Activated CD8-positive, alpha-beta memory T cell treated with anti-CD3 and anti-CD28 coated beads, Interleukin-2, amount 50 U/mL, for 1 hour (primary cell): Measurements from ENCODE around the gene ADSS1.

Experiments
- DNase-seq: peaks from one replicate; pipeline ENCODE4 v3.0.0-alpha.2; 2020; ENCODE audit errors: extremely low read depth

The ADSS1 gene

GRCh38 chr14:104723651-104724406 is at the start of gene ADSS1:
TSS of gene ADSS1 (plus strand) at chr14:104724229. CDS start at chr14:104724271, 42 bp downstream.
- DNase-seq = no peak

GRCh38 chr14:104675447-104675846 is 48.6 kb upstream of the ADSS1 start:
- no peak for DNase-seq

DNA sequence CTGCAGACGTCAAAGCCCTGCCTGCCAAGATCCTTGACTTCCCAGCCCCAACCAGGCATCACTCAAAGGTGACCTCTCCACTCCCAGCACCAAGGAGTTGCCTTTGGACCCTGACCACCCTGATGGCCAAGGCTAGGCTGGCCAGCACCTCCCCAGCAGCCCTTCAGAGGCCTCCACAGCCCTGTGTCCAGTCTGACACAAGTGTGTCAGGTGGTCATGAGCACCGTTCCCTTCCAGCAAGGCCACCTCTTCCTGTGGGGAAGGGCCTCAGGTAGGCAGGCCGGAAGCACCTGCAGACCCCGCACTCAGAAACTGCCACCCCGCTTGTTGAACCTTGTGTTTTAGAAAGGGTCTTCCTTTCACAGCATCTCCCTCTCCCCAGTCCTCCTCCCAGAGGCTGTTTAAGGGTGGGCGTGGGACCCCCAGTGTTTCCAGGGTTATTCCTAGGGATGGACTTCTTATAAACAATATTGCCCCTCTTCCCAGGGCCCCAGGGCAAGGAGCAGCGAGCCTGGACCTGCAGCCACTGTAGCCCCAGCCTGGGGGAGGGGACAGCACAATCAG is 47.8 kb upstream of the ADSS1 start:
- no peak for DNase-seq

- DNase-seq = no peak
These were observed 47.1 kb upstream of the ADSS1 start for GRCh38 chr14:104676694-104677511.

DNA sequence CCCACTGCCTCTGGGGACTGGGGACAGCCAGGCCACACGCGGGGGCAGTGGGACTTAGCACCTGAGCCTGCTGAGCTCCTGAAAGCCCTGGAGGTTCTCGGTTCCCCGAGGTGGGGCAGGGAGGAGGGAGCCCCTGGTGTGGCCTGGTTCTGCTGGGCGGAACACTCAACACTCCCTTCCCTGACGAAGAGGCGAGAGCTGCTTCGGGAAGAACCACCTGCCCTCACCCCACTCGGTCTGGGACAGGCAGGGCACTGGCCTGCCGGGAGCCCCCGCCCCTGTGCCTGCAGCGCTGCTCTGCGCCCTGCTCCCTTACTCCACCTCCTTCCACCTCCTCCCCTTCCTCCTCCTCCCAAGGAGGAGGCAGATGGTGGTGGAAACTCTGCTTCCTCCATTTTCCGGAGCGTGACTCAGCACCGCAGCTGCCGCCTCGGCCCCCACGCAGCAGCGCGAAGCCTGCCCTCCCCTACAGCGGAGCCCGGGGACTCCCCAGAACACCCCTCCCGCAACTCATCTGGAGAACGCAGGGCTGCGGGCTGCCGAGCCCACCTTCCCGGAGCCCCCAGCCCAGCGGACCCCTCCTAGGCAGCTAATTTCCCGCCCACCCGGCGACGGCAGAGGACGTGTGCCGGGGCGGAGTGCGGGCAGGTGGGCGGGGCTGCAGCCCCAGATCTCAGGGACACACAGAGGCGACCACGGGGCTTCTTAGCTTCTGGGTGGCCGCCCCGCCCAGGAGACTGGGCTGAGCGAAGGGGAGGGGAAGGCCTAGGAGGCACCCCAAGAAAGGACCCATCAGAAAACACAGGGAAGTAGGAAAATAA is 46.3 kb upstream of the ADSS1 start:
- no peak for DNase-seq

DNA sequence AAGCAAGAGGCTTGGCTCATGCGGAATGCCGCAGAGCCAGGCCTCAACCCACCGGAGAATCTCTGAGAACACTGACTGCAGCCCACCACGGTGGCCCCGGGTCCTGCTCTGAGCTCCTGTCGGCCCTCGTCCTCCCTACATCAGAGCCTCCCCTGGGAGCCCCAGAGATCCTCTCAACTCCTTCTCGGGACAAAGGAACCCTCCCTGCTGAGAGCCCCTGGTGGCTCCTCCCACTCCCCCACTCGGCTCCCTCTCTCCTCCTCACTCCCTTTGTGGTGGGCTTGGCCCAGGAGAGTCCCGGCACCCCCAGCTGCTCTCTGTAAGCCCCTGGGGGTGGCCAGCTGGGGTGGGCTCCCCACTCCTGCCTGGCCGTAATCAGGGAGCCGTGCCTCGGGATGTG is 45.7 kb upstream of the ADSS1 start:
- DNase-seq = no peak

DNA sequence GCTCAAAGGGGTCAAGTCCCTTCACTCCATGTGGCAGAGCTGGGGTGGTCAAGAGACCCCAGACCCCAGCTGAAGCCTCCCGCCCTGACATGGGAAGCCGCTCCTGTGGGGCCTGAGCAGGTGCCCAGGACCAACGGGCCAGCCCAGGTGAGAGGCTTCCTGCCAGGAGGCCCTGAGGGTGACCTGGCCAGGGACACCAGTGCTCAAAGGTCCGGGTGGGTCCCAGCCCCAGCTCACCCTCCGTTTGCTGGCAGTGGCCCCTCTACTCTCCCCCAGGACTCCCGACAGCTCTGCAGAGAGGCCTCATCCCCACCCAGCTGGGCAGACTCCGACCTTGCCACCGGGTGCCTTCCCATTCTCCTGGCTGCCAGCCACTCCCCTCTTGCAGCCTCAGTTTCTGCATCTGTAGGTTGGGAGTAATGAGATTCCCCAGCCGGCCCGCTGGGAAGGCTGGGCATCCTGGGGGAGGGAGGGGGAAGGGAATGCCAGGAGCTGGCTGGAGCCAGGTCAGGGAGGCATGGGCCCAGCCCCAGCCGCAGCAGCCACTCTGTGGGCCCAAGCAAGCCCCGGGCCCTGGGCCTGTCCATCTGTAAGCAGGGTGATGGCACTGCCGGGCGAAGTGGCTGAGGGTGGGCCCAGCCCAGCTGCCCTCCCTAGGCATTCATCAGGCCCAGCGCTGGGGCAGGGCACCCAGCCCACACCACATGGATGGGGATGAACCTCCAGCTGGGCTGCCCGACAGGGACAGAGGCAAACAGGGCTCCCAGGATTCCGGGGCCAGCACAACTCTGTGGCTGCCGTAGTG is 44.9 kb upstream of the ADSS1 start:
- DNase-seq = no peak

DNA sequence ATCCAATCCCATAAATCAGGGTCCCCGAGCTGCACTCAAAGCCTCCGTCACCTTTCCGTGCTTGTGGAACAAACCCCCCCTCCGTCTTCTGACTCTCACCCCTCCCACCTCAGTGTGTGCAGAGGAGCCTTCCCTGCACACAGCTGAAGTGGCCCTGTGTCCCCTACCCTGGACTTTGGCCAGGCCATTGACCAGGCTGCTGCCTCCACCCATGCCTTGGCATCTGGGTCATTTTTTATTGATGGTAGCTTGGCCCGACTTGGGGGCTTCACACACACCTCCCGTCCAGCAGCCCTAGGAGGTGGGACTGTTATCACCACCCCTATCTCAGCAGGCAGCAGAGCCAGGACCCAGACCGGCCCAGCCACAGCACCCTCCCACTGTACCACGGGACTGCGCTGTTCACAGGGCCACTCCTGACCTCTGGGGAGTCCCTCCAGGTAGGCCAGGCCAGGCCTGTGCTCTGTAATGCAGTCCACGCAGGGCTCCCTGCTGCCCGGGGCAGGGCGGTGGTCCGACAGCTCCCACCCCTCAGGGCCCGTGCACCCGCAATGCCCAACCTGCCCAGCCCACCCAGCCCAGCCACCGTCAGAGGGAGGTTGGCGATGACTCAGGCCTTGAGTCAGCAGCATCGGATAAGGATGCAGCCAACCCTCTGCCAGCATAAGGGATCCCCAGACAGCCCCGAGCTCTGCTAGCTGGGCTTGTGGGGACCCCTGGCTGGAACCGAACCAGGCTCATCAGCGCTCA is 43.8 kb upstream of the ADSS1 start:
- DNase-seq = no peak

GRCh38 chr14:104680806-104681688 is 43.0 kb upstream of the ADSS1 start:
- DNase-seq = no peak

- DNase-seq = no peak
These were observed 42.3 kb upstream of the ADSS1 start for GRCh38 chr14:104681689-104682074.

DNA sequence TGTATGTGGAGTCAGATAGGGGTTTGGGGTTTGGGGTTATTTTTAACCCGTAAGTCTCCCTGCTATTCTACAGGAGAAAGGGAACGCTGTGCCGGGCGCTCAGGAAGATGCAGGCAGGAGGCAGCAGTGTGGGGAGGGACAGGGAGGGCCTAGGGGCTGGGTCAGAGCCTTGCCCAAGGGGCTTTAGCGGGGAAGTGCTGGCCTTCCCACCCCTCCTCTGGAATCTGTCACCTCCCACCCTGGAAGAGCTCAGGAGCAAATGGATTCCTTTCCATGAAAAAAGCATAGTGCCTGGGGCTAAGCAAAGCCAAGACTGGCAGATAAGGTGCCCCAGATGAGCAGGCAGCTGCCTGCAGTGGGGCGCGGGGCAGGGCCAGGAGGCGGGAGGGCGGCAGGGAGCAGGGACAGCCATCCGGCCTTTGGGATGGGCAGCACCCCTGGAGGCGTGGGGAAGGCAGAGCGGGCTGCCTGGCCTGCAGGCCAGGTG is 41.9 kb upstream of the ADSS1 start:
- DNase-seq = no peak

DNA sequence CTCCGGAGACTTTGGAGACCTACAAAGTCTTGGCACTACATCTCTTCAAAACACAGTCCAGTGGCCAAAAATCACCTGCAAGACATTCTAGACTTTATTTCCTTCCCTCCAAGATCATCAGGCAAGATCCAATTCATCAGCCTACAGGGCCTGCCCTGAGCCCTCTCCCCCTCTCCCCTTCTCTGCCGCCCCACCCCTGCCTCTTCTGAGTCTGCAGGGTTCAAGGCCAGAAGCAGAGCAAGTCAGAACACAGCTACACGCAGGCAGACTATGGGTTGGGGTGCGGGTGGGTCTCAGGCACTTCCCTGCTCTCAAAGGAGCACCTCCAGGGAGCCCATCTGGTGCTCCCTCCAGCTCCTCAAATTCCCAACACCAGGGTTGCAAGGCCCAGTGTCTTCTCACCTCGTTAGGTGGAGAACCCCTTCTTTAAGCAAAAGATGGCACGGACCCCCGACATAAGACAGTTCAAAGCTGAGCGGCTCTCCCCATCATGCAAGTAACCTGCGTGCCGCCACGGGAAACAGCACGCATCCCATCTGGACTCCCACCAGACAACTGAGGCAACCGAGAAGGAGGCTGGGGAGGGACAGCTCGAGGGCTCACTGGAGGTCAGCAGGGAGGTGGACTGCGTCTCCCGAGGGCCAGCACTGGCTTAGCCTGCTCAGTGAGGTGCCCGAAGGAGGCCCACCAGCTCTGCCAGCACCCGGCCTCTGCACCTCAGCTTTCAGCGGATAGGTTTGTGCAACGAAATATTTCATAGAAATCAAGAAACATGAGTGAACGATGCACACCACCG is 40.2 kb upstream of the ADSS1 start:
- no peak for DNase-seq

DNA sequence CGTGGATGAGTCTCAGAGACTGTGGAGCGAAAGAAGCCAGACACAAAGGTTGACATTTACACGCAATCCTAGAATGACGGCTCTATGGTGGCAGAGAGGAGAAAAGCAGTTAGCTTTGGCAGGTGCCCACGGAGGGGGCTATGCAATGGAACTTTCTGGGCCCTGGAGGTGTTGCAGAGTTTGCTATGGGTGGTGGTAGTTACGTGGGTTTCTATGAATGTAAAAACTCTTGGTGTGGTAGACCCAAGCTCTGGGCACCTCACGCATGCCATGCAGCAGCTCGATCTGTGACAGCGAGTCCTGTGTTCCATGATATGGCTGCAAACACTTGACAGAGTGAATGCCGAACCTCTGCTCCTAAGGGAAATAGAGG is 39.6 kb upstream of the ADSS1 start:
- no peak for DNase-seq

DNA sequence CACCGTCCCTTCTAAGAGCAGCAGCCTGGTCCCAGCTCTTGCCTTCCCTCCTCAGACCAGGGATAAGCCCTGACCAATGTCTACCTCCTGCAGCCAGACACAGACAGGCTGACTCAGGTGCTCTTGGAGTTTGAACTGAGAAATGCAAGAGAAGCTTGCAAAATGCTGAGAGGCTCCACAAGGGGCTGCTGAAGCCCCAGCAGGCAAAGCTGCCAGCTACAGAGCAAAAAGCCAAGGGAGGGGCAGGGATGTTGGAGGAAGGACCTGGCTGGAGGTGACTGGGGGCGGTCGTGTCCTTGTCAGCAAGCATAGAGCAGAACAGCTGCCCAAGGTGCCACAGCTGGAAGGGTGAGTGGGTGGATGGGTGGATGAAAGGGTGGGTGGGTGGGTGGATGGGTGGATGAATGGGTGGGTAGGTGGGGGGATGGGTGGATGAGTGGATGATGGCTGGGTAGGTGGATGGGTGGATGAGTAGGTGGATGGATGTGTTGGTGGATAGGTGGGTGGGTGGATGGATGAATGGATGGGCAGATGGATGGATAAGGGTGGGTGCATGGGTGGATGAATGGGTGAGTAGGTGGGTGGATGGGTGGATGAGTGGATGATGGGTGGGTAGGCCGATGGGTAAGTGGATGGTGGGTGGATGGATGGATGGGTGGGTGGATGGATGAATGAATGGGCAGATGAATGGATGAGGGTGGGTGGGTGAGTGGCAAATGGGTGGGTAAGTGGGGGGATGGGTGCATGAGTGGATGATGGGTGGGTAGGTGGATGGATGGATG is 38.6 kb upstream of the ADSS1 start:
- no peak for DNase-seq

- DNase-seq = no peak
These were observed 37.9 kb upstream of the ADSS1 start for GRCh38 chr14:104685998-104686610.

- DNase-seq = no peak
These were observed 37.2 kb upstream of the ADSS1 start for GRCh38 chr14:104686624-104687517.
